ENCODE results near the gene PDE3A.

- TF ChIP-seq EZH2 (IDR thresholded peaks at IDR 0.05; ENCODE audit: borderline replicate concordance, low read depth, low read length, poor library complexity, severe bottlenecking) (no peak), CTCF (conservative IDR thresholded peaks at IDR 0.05; ENCODE audit: low read depth, low read length) (no peak)
Observed at GRCh38 chr12:20339060-20339459, 29.3 kb upstream of the PDE3A start.
